ENCODE data around the gene KIRREL1.

GRCh38 chr1:158040323-158040722 lies 46.9 kb downstream of the KIRREL1 start:
- TF ChIP-seq CTCF (IDR thresholded peaks at IDR 0.05) (no peak), POLR2AphosphoS5 (IDR thresholded peaks at IDR 0.05) (no peak), POLR2A (IDR thresholded peaks at IDR 0.05; ENCODE audit: low read depth) (no peak)

Measured in esophagus muscularis mucosa (tissue), 3 donors.